ENCODE results near the gene DDX52. TPM values are rescaled to one million over a fixed set of nuclear protein-coding genes. Genes with fewer than 3 reads are reported as not detected.

Gene DDX52
- total RNA-seq, 1 experiment from 2014 or later: 65.4 TPM

GRCh38 chr17:37667039-37667438 lies 23.8 kb upstream of the DDX52 start:
- Histone ChIP-seq H2BK15ac (ENCODE audit: low read depth, low read length) (no peak overlapping the region), H4K8ac (replicated peaks; ENCODE audit: insufficient read length, low read depth, low read length) (no peak overlapping the region), H3K23ac (ENCODE audit: insufficient read length, low read depth, low read length) (no peak overlapping the region), H3K27me3 (ENCODE audit: insufficient read depth, low read length) (no peaks in the 10 kb centered on the region), H4K5ac (ENCODE audit: insufficient read length, low read depth, low read length) (no peak overlapping the region), H2BK5ac (ENCODE audit: insufficient read length, low read length) (no peak overlapping the region), H3T11ph (ENCODE audit: low read length) (no peak overlapping the region), H3K9ac (ENCODE audit: extremely low read depth, insufficient read length, low read length) (no peak overlapping the region), H3K4me2 (ENCODE audit: insufficient read depth, insufficient read length, low read length) (no peak overlapping the region), H3K14ac (ENCODE audit: insufficient read depth, low read length) (no peak overlapping the region), H3K4ac (ENCODE audit: low read depth, low read length) (no peak overlapping the region), H3K79me1 (ENCODE audit: insufficient read depth, low read depth, low read length, poor library complexity, severe bottlenecking) (no peaks in the 10 kb centered on the region), H3K4me1 (ENCODE audit: insufficient read depth, low read length) (no peaks in the 10 kb centered on the region), H2AFZ (ENCODE audit: low read length) (no peak overlapping the region), H4K20me1 (ENCODE audit: control insufficient read depth, insufficient read depth, insufficient read length) (no peaks in the 10 kb centered on the region), H2BK12ac (ENCODE audit: insufficient read length, low read depth, low read length) (no peak overlapping the region), H3K9me3 (ENCODE audit: control insufficient read depth, low read depth, low read length) (no peaks in the 10 kb centered on the region), H3K27ac (ENCODE audit: insufficient read length, low read depth, low read length) (no peak overlapping the region), H3K23me2 (ENCODE audit: insufficient read length, low read depth, low read length, poor library complexity, severe bottlenecking) (no peaks in the 10 kb centered on the region), H2BK120ac (ENCODE audit: low read depth, low read length, poor library complexity, severe bottlenecking) (no peak overlapping the region), H2AK5ac (ENCODE audit: insufficient read length, low read length) (no peak overlapping the region), H3K56ac (ENCODE audit: insufficient read length, low read depth, low read length) (no peak overlapping the region), H2BK20ac (ENCODE audit: low read depth, low read length, poor library complexity, severe bottlenecking) (no peak overlapping the region), H4K91ac (ENCODE audit: insufficient read length, low read depth, low read length) (no peak overlapping the region), H3K79me2 (ENCODE audit: insufficient read depth, low read length) (no peaks in the 10 kb centered on the region), H3K18ac (ENCODE audit: insufficient read length, low read depth, low read length) (no peak overlapping the region)
- H3K27me3 Mint-ChIP-seq (ENCODE audit: low read depth): peaks cover 1% of the 10 kb centered on the region; the same call in 1 of the 2 replicates
- H3K27ac Mint-ChIP-seq: no peak overlapping the region
- WGBS (ENCODE audit: extremely low coverage, insufficient read length, low lambda C conversion rate): no CpG with 5 or more reads among the region's 1 CpG
- TF ChIP-seq CTCF (conservative IDR thresholded peaks at IDR 0.05): no peak
- H3K4me3 Mint-ChIP-seq: no peak overlapping the region
- peaks cover 23 to 24% of the 10 kb centered on the region in 2 experiments for H3K4me1 Mint-ChIP-seq
- no peak for DNase-seq
- H3K9me3 Mint-ChIP-seq: no peaks in the 10 kb centered on the region
- no peaks in the 10 kb centered on the region for H3K36me3 Mint-ChIP-seq (ENCODE audit: insufficient read depth in 1 of 3, low read depth in 3 of 3)

Data from H9 (cell line).